K562 (cell line): Measurements from ENCODE around the gene CELF6. TPM values are rescaled to one million over a fixed set of nuclear protein-coding genes. Genes with fewer than 3 reads are reported as not detected.

Experiments used
- ATAC-seq: fragments of 200-7000 bp; cut with Tn5 transposase; 3 replicates; pipeline ENCODE4 v1.9.1; 2020; ENCODE audit warnings: moderate library complexity
- BruUV-seq: library from RNA; stranded (reverse); fragments of 400-500 nt; replicated peaks from 2 replicates; lab custom pipeline; 2021; lab: Mats Ljungman, UMichigan
- CTCF ChIA-PET: fragments of 300-600 bp; formaldehyde crosslinking; extraction: SDS; loops from one replicate; lab custom pipeline; 2021; ENCODE audit warnings: low intra/inter-chr PET ratio; lab: Yijun Ruan, JAX
- POLR2A ChIA-PET: fragments of 300-600, 350-650 bp; sonication (Branson Sonifier 250); formaldehyde crosslinking; extraction: SDS; loops from one replicate; lab custom pipeline; 2021; ENCODE audit warnings: antibody characterized with exemption, inconsistent platforms; lab: Yijun Ruan, JAX
- DNase-seq, 4 experiments: peaks; one replicate each; pipeline versions ENCODE4 v3.0.0 to v3.0.0-alpha.2; 2011 to 2018; ENCODE audit warnings: low spot score in 3 of 4, mixed read lengths in 3 of 4; ENCODE audit errors: extremely low read depth in 1 of 4
- FAIRE-seq: peaks from 2 replicates; lab custom pipeline; 2011; peaks lifted over from hg19 to GRCh38; lab: Jason Lieb, UNC
- H2AFZ ChIP-seq: 2 replicates; pipeline ENCODE4 v1.6.0; 2011; ENCODE audit warnings: low read depth, low read length, control low read depth, inconsistent platforms
- H3K27ac ChIP-seq: fragments of 200-600 bp; 3 replicates; pipeline ENCODE4 v1.8.0; 2011; ENCODE audit warnings: low read depth, mild to moderate bottlenecking, control low read depth, inconsistent platforms, low read length, moderate library complexity, mixed read lengths; ENCODE audit errors: extremely low read depth
- H3K27me3 ChIP-seq, 2 experiments: fragments of 300-600 bp in 1 of 2; 2 replicates in 1 of 2; 3 replicates in 1 of 2; pipeline versions ENCODE4 v1.6.0 to v1.8.0; 2011; ENCODE audit warnings: inconsistent platforms in 2 of 2, low read length in 2 of 2, mild to moderate bottlenecking in 1 of 2, mixed read lengths in 1 of 2, moderate library complexity in 1 of 2; ENCODE audit not compliant: control insufficient read depth in 2 of 2, insufficient read depth in 2 of 2
- H3K36me3 ChIP-seq: fragments of 300-600 bp; 3 replicates; pipeline ENCODE4 v1.8.0; 2011; ENCODE audit warnings: mild to moderate bottlenecking, low read length, inconsistent platforms; ENCODE audit not compliant: control insufficient read depth, insufficient read depth
- H3K4me1 ChIP-seq, 2 experiments: fragments of 200-600 bp in 1 of 2; replicated peaks in 1 of 2; 2 replicates in 1 of 2; 3 replicates in 1 of 2; pipeline versions ENCODE4 v1.5.1 to v1.8.0; 2011; ENCODE audit warnings: inconsistent platforms in 2 of 2, low read length in 2 of 2, mild to moderate bottlenecking in 1 of 2, mixed read lengths in 1 of 2, moderate library complexity in 1 of 2; ENCODE audit not compliant: control insufficient read depth in 2 of 2, insufficient read depth in 2 of 2
- H3K4me2 ChIP-seq: 2 replicates; pipeline ENCODE4 v1.6.1; 2011; ENCODE audit warnings: low read length, control low read depth, inconsistent platforms, mixed read lengths; ENCODE audit not compliant: insufficient read depth
- H3K4me3 ChIP-seq: fragments of 200-600 bp; sonication (generic), shearing (Covaris generic); 2 replicates; pipeline ENCODE4 v1.5.1; 2016; ENCODE audit warnings: control low read depth, inconsistent platforms
- H3K79me2 ChIP-seq: fragments of 200-600 bp; 3 replicates; pipeline ENCODE4 v1.8.0; 2011; ENCODE audit warnings: low read length, inconsistent platforms; ENCODE audit not compliant: control insufficient read depth, insufficient read depth
- H3K9ac ChIP-seq, 2 experiments: 2 replicates each; pipeline versions ENCODE4 v1.6.0 to v1.6.1; 2011; ENCODE audit warnings: low read depth in 2 of 2, low read length in 2 of 2, control low read depth in 1 of 2, inconsistent platforms in 1 of 2, mild to moderate bottlenecking in 1 of 2, mixed read lengths in 1 of 2; ENCODE audit not compliant: insufficient read depth in 1 of 2
- H3K9me1 ChIP-seq: one replicate; pipeline ENCODE4 v1.6.0; 2011; ENCODE audit warnings: inconsistent platforms, mild to moderate bottlenecking, low read length, moderate library complexity; ENCODE audit not compliant: control insufficient read depth, insufficient read depth
- H3K9me3 ChIP-seq: replicated peaks from 2 replicates; pipeline ENCODE4 v1.5.1; 2011; ENCODE audit warnings: low read depth, low read length, inconsistent platforms; ENCODE audit not compliant: control insufficient read depth, insufficient read depth
- H4K20me1 ChIP-seq: replicated peaks from 2 replicates; pipeline ENCODE4 v1.6.1; 2011; ENCODE audit warnings: low read length, inconsistent platforms, mixed read lengths; ENCODE audit not compliant: control insufficient read depth, insufficient read depth
- ARID2 ChIP-seq: fragments of 450-650 bp; IDR thresholded peaks from 2 replicates; pipeline ENCODE4 v1.6.1; 2017; ENCODE audit warnings: antibody characterized with exemption, mild to moderate bottlenecking
- FOSL1 ChIP-seq: fragments of 200-800 bp; sonication (Bioruptor generic); conservative IDR thresholded peaks from 2 replicates; pipeline ENCODE4 v1.6.1; 2016; ENCODE audit warnings: missing genetic modification characterization, missing compliant biosample characterization
- GABPB2 ChIP-seq: fragments of 250-450 bp; sonication (Bioruptor Pico); conservative IDR thresholded peaks from 2 replicates; pipeline ENCODE4 v1.5.1; 2021; ENCODE audit warnings: mild to moderate bottlenecking
- JUN ChIP-seq, 2 experiments: sonication (generic) in 1 of 2; formaldehyde crosslinking in 1 of 2; IDR thresholded peaks; 2 replicates each; pipeline versions ENCODE4 v1.6.1 to v1.8.0; 2012 to 2022; ENCODE audit warnings: borderline replicate concordance in 2 of 2, mild to moderate bottlenecking in 2 of 2, improper control_type of control experiment in 1 of 2, low read depth in 1 of 2, low read length in 1 of 2, missing genetic modification reagents in 1 of 2
- MCM7 ChIP-seq, 2 experiments: fragments of 450-650 bp; IDR thresholded peaks; 2 replicates each; pipeline ENCODE4 v1.6.1; 2016 to 2018
- MYC ChIP-seq, 2 experiments: fragments of 250-450 bp in 1 of 2; sonication (Bioruptor Pico) in 1 of 2; IDR thresholded peaks; 2 replicates each; pipeline versions ENCODE4 v1.5.1 to v1.6.1; 2012 to 2021; ENCODE audit warnings: low read depth in 2 of 2, borderline replicate concordance in 1 of 2, improper control_type of control experiment in 1 of 2, low read length in 1 of 2, mild to moderate bottlenecking in 1 of 2, moderate library complexity in 1 of 2
- PHF8 ChIP-seq: fragments of 200-600 bp; sonication (generic); IDR thresholded peaks from 2 replicates; pipeline ENCODE4 v1.6.1; 2012; ENCODE audit warnings: mixed run types, mild to moderate bottlenecking, inconsistent platforms, low read length, moderate library complexity, borderline replicate concordance
- RBFOX2 ChIP-seq: fragments of 200-400 bp; formaldehyde crosslinking; IDR thresholded peaks from 2 replicates; pipeline ENCODE4 v1.6.1; 2017; ENCODE audit warnings: low read depth, mild to moderate bottlenecking, low read length, moderate library complexity
- SAP30 ChIP-seq: fragments of 200-600 bp; sonication (generic); IDR thresholded peaks from 2 replicates; pipeline ENCODE4 v1.6.1; 2012; ENCODE audit warnings: borderline replicate concordance, low read depth, mild to moderate bottlenecking, moderate library complexity, low read length, control low read depth, inconsistent platforms; ENCODE audit not compliant: insufficient read depth, poor library complexity, severe bottlenecking
- SP1 ChIP-seq: sonication (generic); formaldehyde crosslinking; IDR thresholded peaks from 2 replicates; pipeline ENCODE4 v1.8.1; 2022; ENCODE audit warnings: mild to moderate bottlenecking, missing genetic modification reagents
- SRF ChIP-seq, 2 experiments: fragments of 250-450, 450-650 bp in 1 of 2; sonication (Bioruptor Pico) in 1 of 2; sonication (generic) in 1 of 2; formaldehyde crosslinking; IDR thresholded peaks; 2 replicates each; pipeline versions ENCODE4 v1.5.0 to v1.5.1; 2020 to 2022; ENCODE audit warnings: mild to moderate bottlenecking in 1 of 2, missing genetic modification reagents in 1 of 2
- ZBTB26 ChIP-seq: fragments of 450-650 bp; formaldehyde crosslinking; IDR thresholded peaks from 2 replicates; pipeline ENCODE4 v1.4.0; 2022; ENCODE audit warnings: missing genetic modification characterization
- ZEB2 ChIP-seq: fragments of 450-650 bp; IDR thresholded peaks from 2 replicates; pipeline ENCODE4 v1.6.1; 2016
- ZNF239 ChIP-seq: fragments of 250-450 bp; sonication (Bioruptor Pico); IDR thresholded peaks from 2 replicates; pipeline ENCODE4 v1.4.0; 2020; ENCODE audit warnings: mild to moderate bottlenecking
- ZNF280A ChIP-seq: fragments of 450-650 bp; IDR thresholded peaks from 2 replicates; pipeline ENCODE4 v1.6.1; 2018; ENCODE audit warnings: mild to moderate bottlenecking, low read depth; ENCODE audit not compliant: partially characterized antibody
- ZSCAN32 ChIP-seq: fragments of 450-650 bp; formaldehyde crosslinking; IDR thresholded peaks from 2 replicates; pipeline ENCODE4 v1.4.0; 2020; ENCODE audit warnings: mild to moderate bottlenecking, moderate library complexity
- WGBS: fragments of 100-300 bp; shearing (Covaris generic); methylation state at CpG from one replicate; pipeline ENCODE4 v1.1.6; 2016; ENCODE audit warnings: low coverage, mixed read lengths; ENCODE audit not compliant: insufficient coverage; ENCODE audit errors: missing lambda C conversion rate; 5-methylcytosine and 5-hydroxymethylcytosine counted together
- in situ Hi-C: fragments of 300-500 bp; cut with MboI; formaldehyde crosslinking; loops from 4 replicates; pipeline ENCODE4 v1.15.0; 2018; ENCODE audit warnings: inconsistent platforms, mixed read lengths
- intact Hi-C: fragments of 100-400 bp; cut with micrococcal nuclease; formaldehyde crosslinking; loops from 2 replicates; pipeline ENCODE4 v1.14.2; 2022
- polyA plus RNA-seq, 8 experiments: library from polyadenylated mRNA; depleted of rRNA in 4 of 8; stranded (reverse) in 5 of 8; unstranded in 3 of 8; fragments of >200 nt; fragmentation: Nextera tagmentation in 2 of 8; fragmentation: Illumina TruSeq in 1 of 8; extraction: Ambion mirVana in 2 of 8; extraction: Trizol in 1 of 8; gene quantifications; 2 replicates each; pipeline versions ENCODE4 v1.2.1 to v1.2.3, GENCODE V29; 2011 to 2014; ENCODE audit warnings: inconsistent platforms in 1 of 8, missing spikeins in 1 of 8
- total RNA-seq, 7 experiments: library from RNA; depleted of rRNA in 6 of 7; stranded (reverse); fragments of >200 nt in 6 of 7; fragmentation: Illumina TruSeq in 2 of 7; extraction: Trizol in 2 of 7; gene quantifications; 2 replicates each; pipeline versions ENCODE4 v1.2.1 to v1.2.3, GENCODE V29; 2011 to 2021; ENCODE audit warnings: low replicate concordance in 1 of 7
- TF ChIP-seq, protein P1 (sequence below): fragments of 450-650 bp; formaldehyde crosslinking; IDR thresholded peaks from 2 replicates; pipeline ENCODE4 v1.4.0; 2022; ENCODE audit warnings: missing genetic modification characterization

The CELF6 gene
- total and polyA plus RNA-seq, 9 of the 15 experiments (the other 6 are each of a cell fraction or from before 2014, with no cell fraction given): 0.01 to 0.11 TPM; not detected in 7

DNA sequence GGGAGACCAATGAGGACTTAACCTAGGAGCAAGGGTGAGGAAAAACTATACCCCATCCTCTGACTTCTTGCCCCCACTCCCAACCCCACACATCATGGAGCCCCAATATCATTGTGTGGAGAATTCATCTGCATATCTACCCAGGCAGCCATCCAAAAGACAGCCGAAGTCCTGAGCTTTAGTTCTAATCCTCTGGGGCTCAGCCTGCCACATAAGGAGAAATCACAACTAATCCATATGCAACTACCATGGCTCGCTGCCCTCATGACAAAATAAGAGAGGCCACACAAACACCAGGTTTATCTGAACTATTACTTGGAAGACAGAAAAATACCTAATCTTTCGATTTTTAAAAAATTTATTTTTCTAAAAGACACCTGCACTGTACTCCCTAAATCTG is 38.2 kb upstream of the CELF6 start:
- Histone ChIP-seq H3K9me3 (no peaks in the 10 kb centered on the region), H3K4me1 (no peaks in the 10 kb centered on the region; a peak in 1 of 5 replicates), H3K27ac (no peak overlapping the region), H3K9me1 (no peaks in the 10 kb centered on the region), H2AFZ (no peak overlapping the region), H3K4me2 (no peak overlapping the region), H3K79me2 (no peaks in the 10 kb centered on the region; the same call in 2 of the 3 replicates), H3K27me3 (no peaks in the 10 kb centered on the region), H4K20me1 (no peaks in the 10 kb centered on the region), H3K36me3 (peaks cover 45% of the 10 kb centered on the region; the same call in 2 of the 3 replicates), H3K4me3 (no peak overlapping the region), H3K9ac (no peak overlapping the region)
- ChIA-PET CTCF (no interaction called here), POLR2A (interaction anchor here (0.6 to 1.2 kb wide), 3 partner anchors 11 to 86 kb away, joined by 3 read pairs; partner anchors contain the start of gene HEXA)
- 81% methylated on average over 3 of the region's 3 CpGs for whole genome bisulfite sequencing
- TF ChIP-seq ZNF239 (CRISPR knock-in tag): no peak
- TF ChIP-seq ZNF280A: no peak
- no peak for TF ChIP-seq FOSL1 (tag)
- TF ChIP-seq SRF (CRISPR knock-in tag; IDR thresholded peaks at IDR 0.05): no peak
- no peak for TF ChIP-seq MCM7 (IDR thresholded peaks at IDR 0.05)
- no peak for TF ChIP-seq ZSCAN32
- TF ChIP-seq, protein P1, sequence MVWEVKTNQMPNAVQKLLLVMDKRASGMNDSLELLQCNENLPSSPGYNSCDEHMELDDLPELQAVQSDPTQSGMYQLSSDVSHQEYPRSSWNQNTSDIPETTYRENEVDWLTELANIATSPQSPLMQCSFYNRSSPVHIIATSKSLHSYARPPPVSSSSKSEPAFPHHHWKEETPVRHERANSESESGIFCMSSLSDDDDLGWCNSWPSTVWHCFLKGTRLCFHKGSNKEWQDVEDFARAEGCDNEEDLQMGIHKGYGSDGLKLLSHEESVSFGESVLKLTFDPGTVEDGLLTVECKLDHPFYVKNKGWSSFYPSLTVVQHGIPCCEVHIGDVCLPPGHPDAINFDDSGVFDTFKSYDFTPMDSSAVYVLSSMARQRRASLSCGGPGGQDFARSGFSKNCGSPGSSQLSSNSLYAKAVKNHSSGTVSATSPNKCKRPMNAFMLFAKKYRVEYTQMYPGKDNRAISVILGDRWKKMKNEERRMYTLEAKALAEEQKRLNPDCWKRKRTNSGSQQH (CRISPR knock-in tag): no peak
- no peak for TF ChIP-seq SAP30
- TF ChIP-seq RBFOX2: no peak
- no peak for TF ChIP-seq MYC (IDR thresholded peaks at IDR 0.05; ENCODE audit: low read depth, low read length)
- TF ChIP-seq MYC (CRISPR knock-in tag; IDR thresholded peaks at IDR 0.05; ENCODE audit: borderline replicate concordance, low read depth): no peak
- no peak for TF ChIP-seq ARID2
- TF ChIP-seq JUN (IDR thresholded peaks at IDR 0.05; ENCODE audit: borderline replicate concordance, low read depth, low read length): no peak
- no peak for TF ChIP-seq JUN (CRISPR knock-in tag; IDR thresholded peaks at IDR 0.05; ENCODE audit: borderline replicate concordance)
- TF ChIP-seq ZBTB26 (CRISPR knock-in tag): no peak
- no peak for TF ChIP-seq GABPB2
- no peak for TF ChIP-seq PHF8
- TF ChIP-seq SP1: no peak
- TF ChIP-seq ZEB2: no peak
- DNase-seq: no peak
- ATAC-seq: no peak
- in situ Hi-C loops (no loop called here), intact Hi-C loops (no loop called here)
- no TSS peak for BruUV-seq
- no peak for FAIRE-seq
